Measurements from ENCODE around the gene SPECC1.
A peak's percentile ranks its signal among the peaks of the same experiment; 100 is the strongest.
"Not testable (repeated sequence)": the region's sequence is repeated elsewhere in the genome, so short reads cannot be mapped to it uniquely, and the experiment has no call there.

SPECC1 gene

DNA sequence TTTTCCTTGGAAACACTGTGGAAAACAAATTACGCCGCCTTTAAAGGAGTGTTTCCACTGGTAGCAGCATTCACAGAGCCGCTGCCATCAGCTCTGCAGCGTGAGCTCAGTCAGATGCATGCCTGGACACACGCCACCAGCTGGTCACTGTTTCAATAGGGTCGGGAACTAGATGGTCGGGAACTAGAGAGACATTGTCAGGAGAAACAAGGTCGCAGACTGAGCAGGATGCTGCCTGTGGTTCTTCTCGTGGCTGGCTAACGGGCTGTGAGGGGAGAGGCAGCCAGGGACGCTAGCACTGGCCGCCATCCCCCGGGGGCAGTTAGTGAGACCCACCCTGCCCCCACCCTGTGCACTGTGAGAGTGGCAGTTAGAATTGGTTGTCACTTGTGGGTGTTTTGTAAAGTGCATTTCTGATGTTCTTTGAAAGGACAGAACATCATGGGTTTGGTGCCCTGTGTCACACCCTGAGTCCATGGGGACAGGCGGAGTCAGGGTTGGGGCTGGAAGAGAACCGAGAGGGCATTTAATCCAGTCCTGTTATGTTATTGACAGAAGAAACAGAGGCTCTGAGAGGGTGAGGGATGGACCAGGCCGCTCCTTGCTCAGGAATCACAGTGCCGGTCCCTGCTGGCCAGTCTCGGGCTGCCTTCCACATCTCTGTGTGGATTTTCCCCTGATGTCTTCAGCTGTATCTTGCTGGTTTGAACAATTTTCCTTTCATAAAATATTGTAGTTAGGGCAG lies 86.3 kb downstream of the SPECC1 start:
- no peak for DNase-seq

DNA sequence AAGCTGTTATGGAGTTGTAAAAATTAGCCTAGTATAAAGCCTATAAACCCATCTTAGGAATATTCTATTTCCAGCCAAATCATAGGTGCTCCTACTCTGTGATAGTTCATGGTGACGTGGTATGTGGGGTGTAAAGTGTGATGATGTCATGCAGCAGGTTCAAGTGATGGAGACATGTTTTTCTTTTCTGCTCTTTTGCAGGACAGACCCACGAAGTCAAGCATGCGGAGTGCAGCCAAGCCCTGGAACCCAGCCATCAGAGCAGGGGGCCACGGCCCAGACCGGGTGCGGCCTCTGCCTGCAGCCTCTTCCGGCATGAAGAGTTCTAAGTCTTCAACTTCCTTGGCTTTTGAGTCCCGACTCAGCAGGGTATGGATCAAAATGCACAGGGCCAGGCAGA lies 87.3 kb downstream of the SPECC1 start:
- no peak for DNase-seq

- DNase-seq: no peak
Measured at GRCh38 chr17:20097330-20097729, 88.2 kb downstream of the SPECC1 start.

- DNase-seq: no peak
Measured at GRCh38 chr17:20098314-20098713, 89.2 kb downstream of the SPECC1 start.

GRCh38 chr17:20100806-20101205 lies 91.6 kb downstream of the SPECC1 start:
- DNase-seq: not testable (repeated sequence)

GRCh38 chr17:20103454-20104446 lies 94.6 kb downstream of the SPECC1 start:
- no peak for DNase-seq

DNA sequence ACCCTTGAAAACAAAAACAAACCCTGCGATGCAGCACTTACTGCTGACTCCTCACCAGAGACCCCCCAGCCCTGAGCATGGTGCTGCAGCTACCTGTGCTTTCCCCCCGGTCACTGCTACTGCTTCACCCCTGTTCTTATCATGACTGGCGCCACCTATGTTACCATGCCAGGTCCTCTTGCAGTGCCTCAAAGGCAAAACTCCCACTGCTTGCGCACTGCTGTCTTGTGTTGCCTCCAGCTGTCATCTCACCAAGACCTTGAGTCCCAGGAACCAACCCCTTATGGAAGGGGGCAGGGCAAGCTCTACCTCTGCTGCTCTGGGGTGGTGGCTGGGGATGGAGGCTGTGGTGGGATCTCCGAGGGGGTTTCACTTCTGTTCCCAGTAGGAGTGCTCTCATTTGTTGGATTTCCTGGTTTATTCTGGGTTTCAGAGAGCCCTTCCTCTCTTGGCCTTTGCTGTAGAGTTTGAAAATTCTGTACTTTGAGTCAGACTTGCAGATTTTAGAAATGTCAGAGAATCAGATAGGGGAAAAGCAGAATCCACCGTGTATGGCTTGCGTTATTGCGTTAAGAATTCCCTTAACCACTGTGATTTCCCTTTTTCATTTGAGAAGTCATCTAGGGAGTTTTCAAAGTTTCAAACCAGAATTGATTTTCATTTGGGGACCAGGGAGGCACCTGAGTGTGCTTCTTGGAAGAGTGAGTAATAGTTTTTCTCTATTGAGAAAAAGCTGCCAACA lies 96.6 kb downstream of the SPECC1 start:
- DNase-seq: no peak

GRCh38 chr17:20106446-20106845 lies 97.3 kb downstream of the SPECC1 start:
- DNase-seq: not testable (repeated sequence)

DNA sequence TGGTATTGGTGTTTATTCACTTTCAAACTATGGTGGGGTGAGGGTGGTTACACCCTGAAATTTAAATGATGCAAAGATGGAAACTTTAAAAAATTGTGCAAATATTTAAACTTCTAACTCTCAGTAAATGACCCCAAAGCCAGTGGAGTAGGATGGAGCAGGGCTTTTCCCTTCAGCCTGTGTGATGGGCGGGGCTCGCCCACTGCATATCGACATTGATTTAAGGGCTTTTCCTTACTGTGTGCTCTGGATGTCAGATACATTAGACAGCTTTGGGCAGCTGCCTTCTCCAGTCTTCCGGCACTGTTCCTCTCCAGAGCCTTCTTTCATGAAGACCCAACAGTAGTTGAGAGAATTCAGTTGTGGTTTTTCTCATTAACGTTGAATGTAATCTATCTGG lies 99.9 kb downstream of the SPECC1 start:
- DNase-seq: no peak

DNA sequence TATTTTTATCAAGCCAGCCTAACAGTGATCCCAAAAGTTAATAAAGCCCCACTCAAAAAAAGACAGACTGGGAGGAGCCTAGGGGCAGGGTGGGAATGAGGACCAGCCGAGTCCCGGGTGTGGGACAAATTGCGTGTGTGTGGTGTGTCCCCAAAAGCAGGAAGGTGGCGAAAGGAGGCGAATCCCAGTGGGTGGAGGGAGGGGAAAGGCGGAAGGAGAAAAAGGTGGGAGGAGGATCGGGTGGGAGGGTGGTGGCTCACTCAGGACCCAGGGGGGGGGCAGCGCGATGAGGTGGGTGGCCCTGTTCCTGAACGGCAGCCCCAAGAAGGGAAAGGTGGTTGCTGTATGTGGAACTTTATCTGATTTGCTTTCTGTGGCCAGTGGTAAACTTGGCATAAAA lies 102.4 kb downstream of the SPECC1 start:
- DNase-seq: no peak

- no peak for DNase-seq
Measured at GRCh38 chr17:20114466-20114865, 105.3 kb downstream of the SPECC1 start.

GRCh38 chr17:20116683-20117309 lies 107.6 kb downstream of the SPECC1 start:
- DNase-seq: peak; percentile 26

GRCh38 chr17:20118280-20118679 lies 109.1 kb downstream of the SPECC1 start:
- no peak for DNase-seq

- no peak for DNase-seq
Measured at GRCh38 chr17:20120836-20121235, 111.7 kb downstream of the SPECC1 start.

DNA sequence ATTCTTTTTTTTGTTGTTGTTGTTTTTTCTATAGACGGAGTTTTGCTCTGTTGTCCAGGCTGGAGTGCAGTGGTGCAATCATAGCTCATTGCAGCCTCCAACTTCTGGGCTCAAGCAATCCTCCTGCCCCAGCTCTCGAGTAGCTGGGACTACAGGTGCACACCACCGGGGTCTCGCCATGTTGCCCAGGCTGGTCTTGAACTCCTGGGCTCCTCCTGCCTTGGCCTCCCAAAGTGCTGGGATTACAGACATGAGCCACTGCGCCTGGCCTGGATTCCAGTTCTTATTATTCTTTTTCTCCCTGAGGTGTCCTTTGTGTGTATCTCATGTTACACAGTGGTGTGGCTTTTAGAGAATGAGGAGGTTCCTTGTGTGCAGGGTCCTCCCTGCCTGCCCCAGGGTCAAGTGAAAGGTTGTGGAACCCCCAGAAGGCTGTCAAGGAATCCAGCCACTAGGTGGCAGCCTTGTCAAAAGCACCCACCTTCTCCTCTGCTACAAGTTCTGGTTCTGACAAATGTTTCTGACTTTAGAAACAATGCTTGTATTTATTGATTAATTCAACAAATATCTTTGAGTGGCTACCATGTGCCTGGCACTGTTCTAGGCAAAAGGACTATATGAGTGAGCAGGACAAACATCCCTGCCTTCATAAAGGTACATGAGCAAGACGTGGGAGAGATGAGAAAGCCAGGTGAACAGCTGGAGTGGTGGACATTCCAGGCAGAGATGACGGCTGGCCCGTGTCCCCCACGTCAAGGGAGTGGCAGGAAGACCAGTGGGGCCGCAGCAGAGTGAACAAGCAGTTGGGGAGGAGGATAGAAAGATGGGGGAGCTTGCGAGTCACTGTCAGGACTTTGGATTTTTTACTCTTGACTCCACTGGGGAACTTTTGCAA lies 112.4 kb downstream of the SPECC1 start:
- DNase-seq: peak; percentile 55

- DNase-seq: no peak
Measured at GRCh38 chr17:20122254-20122879, 113.2 kb downstream of the SPECC1 start.

DNA sequence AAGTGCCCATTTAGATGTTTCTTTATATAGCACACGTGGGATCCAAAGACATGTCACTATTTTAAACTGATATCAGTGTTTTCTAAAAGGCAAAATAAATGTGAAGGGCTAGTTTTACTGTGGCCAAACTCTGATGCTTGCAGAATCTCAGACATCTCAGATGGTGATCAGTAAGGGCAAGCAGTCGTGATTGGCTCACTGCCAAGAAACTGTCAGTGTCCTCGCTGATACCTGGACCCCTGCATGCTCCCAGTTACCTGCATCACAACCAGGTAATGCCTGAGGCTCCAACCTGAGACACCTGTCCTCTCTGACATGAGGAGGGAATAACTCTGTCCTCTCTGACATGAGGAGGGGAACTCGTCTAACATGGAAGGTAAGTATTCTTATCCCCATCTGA lies 114.0 kb downstream of the SPECC1 start:
- DNase-seq: no peak

DNA sequence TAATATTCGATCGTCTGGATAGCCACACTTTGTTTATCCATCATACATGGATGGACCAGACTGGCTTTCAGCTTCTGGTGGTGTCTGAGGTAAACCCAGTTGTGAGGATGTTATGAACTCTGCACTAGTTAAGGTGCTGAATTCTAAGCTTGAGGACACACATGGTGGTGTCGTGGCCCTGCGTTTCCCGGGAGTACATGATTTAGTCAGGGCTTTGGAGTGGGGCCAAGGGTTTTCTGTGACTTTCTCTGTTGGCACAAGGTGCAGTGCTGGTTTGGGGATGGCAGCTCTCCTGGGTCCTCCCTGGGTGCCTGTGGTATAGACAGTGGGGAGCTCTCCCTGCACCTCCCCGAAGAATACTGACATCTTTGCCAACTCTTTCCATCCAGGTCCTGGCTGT lies 116.6 kb downstream of the SPECC1 start:
- no peak for DNase-seq

DNA sequence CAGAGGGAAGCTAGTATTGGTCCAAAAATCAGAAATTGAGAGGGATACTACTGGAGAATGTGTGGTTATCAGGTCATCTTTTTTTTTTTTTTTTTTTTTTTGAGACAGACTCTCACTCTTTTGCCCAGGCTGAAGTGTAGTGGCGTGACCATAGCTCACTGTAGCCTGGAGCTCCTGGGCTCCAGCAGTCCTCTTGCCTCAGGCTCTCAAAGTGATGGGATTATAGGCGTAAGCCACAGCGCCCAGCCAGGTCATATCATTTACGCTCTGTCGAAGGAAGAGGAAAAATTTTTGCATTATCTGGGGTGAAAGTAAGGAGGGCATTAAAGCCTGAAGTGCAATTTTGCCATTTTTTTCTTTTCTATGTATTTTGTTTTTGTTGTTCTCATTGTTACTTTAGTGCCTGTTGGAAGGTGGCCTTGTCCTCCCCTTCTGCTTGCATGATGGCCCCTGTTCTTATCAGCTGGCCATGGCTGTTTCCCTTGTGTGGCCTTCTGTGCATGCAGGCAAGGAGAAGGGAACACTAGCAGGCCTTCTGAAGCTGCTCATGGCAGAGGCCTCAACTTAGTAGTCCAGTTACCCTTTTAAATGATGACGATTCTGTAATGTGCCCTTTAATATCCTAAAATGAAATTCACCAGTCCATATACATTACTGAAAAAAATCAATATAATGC lies 118.3 kb downstream of the SPECC1 start:
- DNase-seq: no peak

DNA sequence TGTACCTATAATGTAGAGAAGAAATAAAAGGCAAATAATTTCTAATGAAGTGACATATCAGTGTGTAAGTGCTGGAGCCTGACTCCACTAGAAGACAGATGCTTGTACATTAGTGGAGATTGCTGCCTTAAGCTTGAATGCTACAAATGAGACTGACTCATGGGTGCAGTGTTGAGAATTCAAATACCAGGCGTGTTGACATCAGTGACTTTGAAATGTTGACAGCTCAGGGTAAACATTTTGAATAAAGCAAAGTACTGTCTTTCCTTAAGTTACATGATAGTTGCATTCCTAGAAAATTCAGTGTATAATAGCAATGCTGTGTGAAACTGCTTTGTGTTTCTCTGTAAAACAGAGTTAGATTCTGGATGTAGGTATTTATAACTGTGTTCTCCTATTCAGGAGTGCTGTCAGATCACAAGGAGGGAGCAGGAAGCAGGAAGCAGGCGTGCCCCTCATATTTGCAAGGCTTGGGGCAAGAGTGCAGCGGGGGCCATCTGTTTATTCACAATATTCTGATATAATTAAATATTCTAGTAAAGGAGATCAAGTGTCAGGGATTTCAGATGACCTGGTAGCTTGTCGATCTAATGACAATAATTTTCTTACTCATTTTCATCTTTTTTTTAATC lies 119.0 kb downstream of the SPECC1 start:
- DNase-seq: no peak
